Skeletal muscle satellite cell (primary cell): Measurements from ENCODE around the gene SMIM14. TPM values are rescaled to one million over a fixed set of nuclear protein-coding genes. Genes with fewer than 3 reads are reported as not detected.
A peak's percentile ranks its signal among the peaks of the same experiment; 100 is the strongest.
"Not testable (repeated sequence)": the region's sequence is repeated elsewhere in the genome, so short reads cannot be mapped to it uniquely, and the experiment has no call there.

Experiments used
- H3K27me3 ChIP-seq: 2 replicates; pipeline ENCODE4 v1.7.0; 2013; ENCODE audit warnings: low read length; ENCODE audit not compliant: control insufficient read depth, insufficient read depth
- H3K36me3 ChIP-seq: 2 replicates; pipeline ENCODE4 v1.7.0; 2013; ENCODE audit warnings: mild to moderate bottlenecking, control low read depth, low read length; ENCODE audit not compliant: insufficient read depth
- H3K4me1 ChIP-seq: 2 replicates; pipeline ENCODE4 v1.7.0; 2013; ENCODE audit warnings: low read length; ENCODE audit not compliant: control insufficient read depth, insufficient read depth
- H3K4me2 ChIP-seq: 2 replicates; pipeline ENCODE4 v1.7.0; 2013; ENCODE audit warnings: mild to moderate bottlenecking, low read length
- H3K4me3 ChIP-seq: 2 replicates; pipeline ENCODE4 v1.7.0; 2013; ENCODE audit warnings: low read length
- H3K9ac ChIP-seq: 2 replicates; pipeline ENCODE4 v1.7.0; 2013; ENCODE audit warnings: mild to moderate bottlenecking, low read depth, low read length, moderate library complexity
- H3K9me3 ChIP-seq: replicated peaks from 2 replicates; pipeline ENCODE4 v1.7.0; 2013; ENCODE audit warnings: mild to moderate bottlenecking, control low read depth, low read length
- small RNA-seq: library from RNA; depleted of rRNA; stranded (forward); fragments of <200 nt; gene quantifications from one replicate; pipeline ENCODE3, GENCODE V24; 2012

Gene SMIM14

DNA sequence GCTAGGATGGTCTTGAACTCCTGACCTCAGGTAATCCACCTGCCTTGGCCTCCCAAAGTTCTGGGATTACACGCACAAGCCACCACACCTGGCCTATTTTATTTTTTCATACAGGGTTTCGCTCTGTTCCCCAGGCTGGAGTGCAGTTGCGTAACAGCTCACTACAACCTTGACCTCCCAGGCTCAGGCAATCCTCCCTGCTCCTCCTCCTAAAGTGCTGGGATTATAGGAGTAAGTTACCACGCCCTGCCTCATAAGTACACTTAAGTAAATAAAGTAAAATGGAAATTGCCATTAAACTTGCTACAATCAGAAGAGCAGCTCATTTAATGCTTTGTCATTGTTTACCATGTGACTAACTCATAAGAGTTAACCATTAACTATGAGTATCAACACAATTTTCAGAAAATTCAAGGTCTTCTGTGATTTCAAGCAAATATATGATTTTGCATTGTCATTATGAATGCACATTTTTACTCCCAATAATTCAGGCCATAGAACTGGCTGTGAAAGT, 123.7 kb downstream of the SMIM14 start:
- H3K9ac ChIP-seq = peak overlapping the region; percentile 49

DNA sequence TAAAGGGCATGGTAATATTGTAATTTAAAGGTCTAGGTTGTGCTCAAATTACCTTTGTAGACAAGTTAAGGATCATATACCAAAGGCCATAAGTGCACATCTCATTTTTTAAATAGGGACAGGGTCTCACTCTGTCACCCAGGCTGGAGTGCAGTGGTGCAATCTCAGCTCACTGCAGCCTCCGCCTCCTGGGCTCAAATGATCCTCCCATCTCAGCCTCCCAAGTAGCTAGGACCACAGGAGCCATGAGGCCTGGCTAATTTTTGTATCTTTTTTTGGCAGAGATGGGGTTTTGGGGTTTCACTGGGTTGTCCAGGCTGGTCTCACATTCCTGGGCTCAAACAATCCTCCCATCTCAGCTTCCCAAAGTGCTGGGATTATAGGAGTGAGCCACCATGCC, 124.4 kb downstream of the SMIM14 start:
- H3K4me1 ChIP-seq = peaks cover 12% of the 10 kb centered on the region
- not testable (repeated sequence) for H3K9ac ChIP-seq, H3K27me3 ChIP-seq, H3K9me3 ChIP-seq, H3K4me3 ChIP-seq, H3K4me2 ChIP-seq
- peaks cover 75% of the 10 kb centered on the region for H3K36me3 ChIP-seq

More for the DNA sequence above, 123.7 kb downstream of the SMIM14 start:
- H3K4me3 ChIP-seq = no peak overlapping the region
- no peaks in the 10 kb centered on the region for H3K27me3 ChIP-seq
- H3K4me1 ChIP-seq = peaks cover 12% of the 10 kb centered on the region
- peaks cover 73% of the 10 kb centered on the region for H3K36me3 ChIP-seq
- H3K4me2 ChIP-seq = no peak overlapping the region
- no peaks in the 10 kb centered on the region for H3K9me3 ChIP-seq

DNA sequence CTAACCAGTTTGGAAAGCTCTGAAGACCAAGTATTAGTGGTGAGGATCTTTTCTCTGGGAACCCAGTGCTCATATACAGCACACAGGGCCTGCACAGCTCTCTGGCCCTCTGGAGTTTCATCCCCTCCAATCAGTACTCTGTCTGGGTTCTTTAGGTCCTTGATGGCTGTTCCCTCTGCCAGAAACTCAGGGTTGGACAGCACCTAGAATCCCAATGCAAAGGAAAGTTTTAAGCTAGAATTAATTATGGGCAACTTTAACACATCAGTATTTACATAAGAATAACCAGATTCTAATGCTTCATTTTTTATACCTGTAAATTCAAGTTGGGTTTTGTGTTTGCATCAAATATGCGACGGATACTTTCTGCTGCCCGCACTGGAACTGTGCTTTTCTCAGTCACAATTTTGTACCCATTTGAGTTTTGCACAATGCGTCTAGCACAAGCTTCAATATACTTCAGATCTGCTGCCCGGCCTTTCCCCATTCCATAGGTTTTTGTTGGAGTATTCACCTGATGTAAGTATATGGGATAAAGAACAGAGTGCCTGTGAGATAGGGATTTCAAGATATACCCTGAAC, 128.2 kb downstream of the SMIM14 start:
- no peaks in the 10 kb centered on the region for H3K27me3 ChIP-seq
- H3K9ac ChIP-seq = no peak overlapping the region
- no peaks in the 10 kb centered on the region for H3K9me3 ChIP-seq
- H3K36me3 ChIP-seq = peaks cover 87% of the 10 kb centered on the region
- H3K4me3 ChIP-seq = no peak overlapping the region
- peaks cover 7% of the 10 kb centered on the region for H3K4me1 ChIP-seq
- H3K4me2 ChIP-seq = no peak overlapping the region

DNA sequence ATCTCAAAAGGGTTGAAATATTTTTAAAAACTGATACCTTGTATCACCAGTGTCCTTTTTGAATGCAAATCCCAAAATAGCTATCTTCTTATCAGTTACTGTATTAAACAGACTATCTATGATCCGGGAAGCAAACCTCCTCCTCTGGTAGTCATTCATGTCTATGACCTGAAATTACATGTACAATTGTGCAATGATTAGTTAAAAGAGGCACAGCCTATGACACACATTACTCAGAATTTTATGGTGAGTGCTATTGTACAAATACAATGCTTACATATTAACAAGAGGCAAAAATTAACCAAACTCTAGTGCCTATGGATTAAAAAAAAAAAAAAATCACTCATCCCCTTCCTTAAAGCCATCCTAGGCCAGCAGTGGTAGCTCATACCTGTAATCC, 133.1 kb downstream of the SMIM14 start:
- peaks cover 19% of the 10 kb centered on the region for H3K4me1 ChIP-seq
- H3K9ac ChIP-seq = no peak overlapping the region
- H3K36me3 ChIP-seq = peaks cover 83% of the 10 kb centered on the region
- no peak overlapping the region for H3K4me3 ChIP-seq
- H3K4me2 ChIP-seq = no peak overlapping the region
- H3K9me3 ChIP-seq = no peaks in the 10 kb centered on the region
- H3K27me3 ChIP-seq = no peaks in the 10 kb centered on the region

DNA sequence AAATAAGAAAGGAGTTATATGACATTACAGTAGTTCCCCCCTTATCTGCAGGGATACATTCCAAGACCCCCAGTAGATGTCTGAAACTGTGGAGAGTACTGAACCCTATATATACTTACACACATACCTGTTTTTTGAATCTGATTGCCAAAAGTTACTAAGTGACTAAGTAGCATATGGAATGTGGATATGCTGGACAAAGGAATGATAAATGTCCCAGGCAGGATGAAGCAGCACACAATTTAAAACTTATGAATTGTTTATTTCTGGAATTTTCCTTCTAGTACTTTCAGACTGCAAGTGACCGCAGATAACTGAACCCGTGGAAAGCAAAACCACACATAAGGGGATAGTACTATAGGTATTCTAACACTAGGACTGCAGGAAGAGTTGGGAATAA, 134.1 kb downstream of the SMIM14 start:
- H3K4me2 ChIP-seq = no peak overlapping the region
- peaks cover 80% of the 10 kb centered on the region for H3K36me3 ChIP-seq
- H3K27me3 ChIP-seq = no peaks in the 10 kb centered on the region
- no peaks in the 10 kb centered on the region for H3K9me3 ChIP-seq
- H3K4me3 ChIP-seq = no peak overlapping the region
- peaks cover 19% of the 10 kb centered on the region for H3K4me1 ChIP-seq
- H3K9ac ChIP-seq = no peak overlapping the region

DNA sequence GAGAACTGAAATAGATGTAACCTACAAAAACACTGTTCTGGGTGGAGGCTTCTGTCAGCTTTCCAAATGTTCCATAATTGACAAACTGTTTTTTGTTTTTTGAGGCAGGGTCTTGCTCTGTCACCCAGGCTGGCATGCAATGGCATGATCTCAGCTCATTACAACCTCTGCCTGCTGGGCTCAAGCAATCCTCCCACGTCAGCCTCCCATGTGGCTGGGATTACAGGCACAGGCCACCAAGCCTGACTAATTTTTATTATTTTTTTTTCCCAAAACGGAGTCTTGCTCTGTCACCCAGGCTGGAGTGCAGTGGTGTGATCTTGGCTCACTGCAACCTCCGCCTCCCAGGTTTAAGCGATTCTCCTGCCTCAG, 136.0 kb downstream of the SMIM14 start:
- Histone ChIP-seq H3K9ac (peak overlapping the region; percentile 75), H3K36me3 (peaks cover 82% of the 10 kb centered on the region)
- H3K9me3 ChIP-seq = not testable (repeated sequence)

DNA sequence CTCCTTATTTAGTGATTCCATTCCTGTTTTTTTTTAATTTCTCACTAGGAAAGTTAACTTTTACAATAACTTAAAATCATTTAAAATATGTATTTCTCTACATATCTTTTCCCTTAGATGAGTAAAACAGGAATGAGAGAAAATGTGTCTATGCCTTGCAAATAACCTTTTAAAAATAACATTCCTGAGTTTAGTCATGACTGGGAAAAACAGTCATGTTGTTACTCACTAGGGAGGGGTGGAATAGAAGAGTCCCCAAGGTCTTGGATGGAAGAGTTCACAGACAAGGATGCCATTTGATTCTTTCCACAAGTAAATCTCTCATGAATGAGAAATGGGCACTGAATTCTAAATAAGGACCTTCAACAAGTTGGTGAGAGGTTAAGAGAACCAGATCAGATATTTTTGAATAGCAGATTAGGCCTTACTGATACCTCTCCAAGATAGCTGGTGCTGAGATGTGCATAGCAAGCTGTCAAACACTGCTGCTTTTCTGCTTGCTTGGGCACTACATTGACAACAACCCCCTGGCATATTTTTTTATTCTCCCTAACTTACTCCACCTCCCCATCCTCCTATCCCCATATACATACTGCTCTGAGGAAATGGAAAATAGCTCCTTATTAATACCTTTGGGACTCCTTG, 136.5 kb downstream of the SMIM14 start:
- Histone ChIP-seq H3K4me2 (peak overlapping the region; percentile 65), H3K9ac (peak overlapping the region; percentile 83), H3K36me3 (peaks cover 80% of the 10 kb centered on the region), H3K9me3 (no peaks in the 10 kb centered on the region), H3K4me3 (no peak overlapping the region), H3K27me3 (no peaks in the 10 kb centered on the region), H3K4me1 (peaks cover 19% of the 10 kb centered on the region)

More for the DNA sequence above, 136.0 kb downstream of the SMIM14 start:
- Histone ChIP-seq H3K4me2 (peak overlapping the region; percentile 27), H3K4me1 (peaks cover 19% of the 10 kb centered on the region)
- not testable (repeated sequence) for H3K27me3 ChIP-seq, H3K4me3 ChIP-seq

DNA sequence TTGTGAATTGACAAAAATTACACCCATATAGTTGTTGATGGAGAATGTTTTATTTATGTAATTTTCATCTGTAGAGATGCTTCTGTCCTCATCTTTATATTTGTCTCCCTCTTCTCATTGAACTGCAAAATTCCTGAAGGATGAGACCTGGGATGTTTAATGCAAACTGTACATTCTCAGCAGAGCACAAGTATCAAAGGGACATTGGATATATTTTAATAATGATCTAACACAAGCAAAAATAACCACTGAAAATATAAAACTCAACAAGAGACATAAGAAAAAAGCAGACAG, 140.0 kb downstream of the SMIM14 start:
- Histone ChIP-seq H3K9me3 (no peaks in the 10 kb centered on the region), H3K27me3 (no peaks in the 10 kb centered on the region), H3K36me3 (peaks cover 48% of the 10 kb centered on the region), H3K4me2 (no peak overlapping the region), H3K9ac (no peak overlapping the region), H3K4me1 (peaks cover 19% of the 10 kb centered on the region), H3K4me3 (no peak overlapping the region)

DNA sequence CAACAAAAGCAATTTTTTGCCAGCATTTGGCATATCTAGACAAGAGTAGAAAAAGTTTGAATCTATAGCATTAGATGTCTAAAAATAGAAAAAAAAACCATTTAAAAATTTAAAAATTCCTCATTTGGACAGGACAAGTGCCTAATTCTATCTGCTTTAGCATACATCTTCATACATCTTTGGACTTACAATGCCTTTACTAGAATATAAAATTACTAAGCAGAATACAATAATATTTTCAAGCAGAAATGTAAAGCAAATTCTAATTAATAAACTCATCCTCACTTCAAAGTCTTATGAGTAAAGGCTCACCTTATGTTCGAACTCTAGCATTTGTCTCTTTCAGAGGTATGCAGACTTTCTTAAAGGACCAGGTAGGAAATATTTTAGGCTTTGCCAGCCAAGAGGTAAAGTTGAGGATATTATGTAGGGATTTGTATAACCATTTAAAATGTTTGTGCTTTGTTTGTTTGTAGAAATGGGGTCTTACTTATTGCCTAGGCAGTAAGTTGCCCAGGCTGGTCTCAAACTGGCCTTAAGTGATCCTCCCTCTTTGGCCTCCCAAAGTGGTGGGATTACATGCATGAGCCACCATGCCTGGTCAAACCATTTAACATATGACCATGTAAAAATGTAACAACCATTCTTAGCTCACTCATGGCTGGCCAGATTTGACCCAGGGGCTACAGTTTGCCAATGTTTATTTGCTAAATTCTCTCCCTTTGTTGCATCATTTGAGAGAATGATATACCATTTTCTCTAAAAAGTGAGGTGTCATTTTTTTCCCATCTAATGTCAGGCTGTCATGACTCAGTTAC, 140.5 kb downstream of the SMIM14 start:
- Histone ChIP-seq H3K4me1 (peaks cover 16% of the 10 kb centered on the region), H3K9ac (no peak overlapping the region), H3K27me3 (no peaks in the 10 kb centered on the region), H3K36me3 (peaks cover 42% of the 10 kb centered on the region), H3K4me2 (no peak overlapping the region), H3K9me3 (no peaks in the 10 kb centered on the region), H3K4me3 (no peak overlapping the region)

Small RNAs within 50 kb of the gene (small RNA-seq; reads per million reads assigned to genes)
- not detected for gene RNU7-11P
